ENCODE measurements around the gene ZMIZ1.

GRCh38 chr10:79264942-79265341 is 196.2 kb downstream of the ZMIZ1 start:
- TF ChIP-seq ZNF777 (tag by site-specific recombination; IDR thresholded peaks at IDR 0.05; ENCODE audit: borderline replicate concordance) = no peak
- TF ChIP-seq SALL2 (tag by site-specific recombination; IDR thresholded peaks at IDR 0.05; ENCODE audit: borderline replicate concordance) = no peak
- TF ChIP-seq, protein P1, sequence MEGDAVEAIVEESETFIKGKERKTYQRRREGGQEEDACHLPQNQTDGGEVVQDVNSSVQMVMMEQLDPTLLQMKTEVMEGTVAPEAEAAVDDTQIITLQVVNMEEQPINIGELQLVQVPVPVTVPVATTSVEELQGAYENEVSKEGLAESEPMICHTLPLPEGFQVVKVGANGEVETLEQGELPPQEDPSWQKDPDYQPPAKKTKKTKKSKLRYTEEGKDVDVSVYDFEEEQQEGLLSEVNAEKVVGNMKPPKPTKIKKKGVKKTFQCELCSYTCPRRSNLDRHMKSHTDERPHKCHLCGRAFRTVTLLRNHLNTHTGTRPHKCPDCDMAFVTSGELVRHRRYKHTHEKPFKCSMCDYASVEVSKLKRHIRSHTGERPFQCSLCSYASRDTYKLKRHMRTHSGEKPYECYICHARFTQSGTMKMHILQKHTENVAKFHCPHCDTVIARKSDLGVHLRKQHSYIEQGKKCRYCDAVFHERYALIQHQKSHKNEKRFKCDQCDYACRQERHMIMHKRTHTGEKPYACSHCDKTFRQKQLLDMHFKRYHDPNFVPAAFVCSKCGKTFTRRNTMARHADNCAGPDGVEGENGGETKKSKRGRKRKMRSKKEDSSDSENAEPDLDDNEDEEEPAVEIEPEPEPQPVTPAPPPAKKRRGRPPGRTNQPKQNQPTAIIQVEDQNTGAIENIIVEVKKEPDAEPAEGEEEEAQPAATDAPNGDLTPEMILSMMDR (tag by site-specific recombination; IDR thresholded peaks at IDR 0.05) = no peak
- TF ChIP-seq ZNF266 (tag by site-specific recombination; IDR thresholded peaks at IDR 0.05; ENCODE audit: low read depth) = no peak
- no peak for TF ChIP-seq ZNF768 (tag by site-specific recombination; IDR thresholded peaks at IDR 0.05)
- TF ChIP-seq GLIS1 (tag by site-specific recombination; IDR thresholded peaks at IDR 0.05) = no peak
- TF ChIP-seq, protein P2, sequence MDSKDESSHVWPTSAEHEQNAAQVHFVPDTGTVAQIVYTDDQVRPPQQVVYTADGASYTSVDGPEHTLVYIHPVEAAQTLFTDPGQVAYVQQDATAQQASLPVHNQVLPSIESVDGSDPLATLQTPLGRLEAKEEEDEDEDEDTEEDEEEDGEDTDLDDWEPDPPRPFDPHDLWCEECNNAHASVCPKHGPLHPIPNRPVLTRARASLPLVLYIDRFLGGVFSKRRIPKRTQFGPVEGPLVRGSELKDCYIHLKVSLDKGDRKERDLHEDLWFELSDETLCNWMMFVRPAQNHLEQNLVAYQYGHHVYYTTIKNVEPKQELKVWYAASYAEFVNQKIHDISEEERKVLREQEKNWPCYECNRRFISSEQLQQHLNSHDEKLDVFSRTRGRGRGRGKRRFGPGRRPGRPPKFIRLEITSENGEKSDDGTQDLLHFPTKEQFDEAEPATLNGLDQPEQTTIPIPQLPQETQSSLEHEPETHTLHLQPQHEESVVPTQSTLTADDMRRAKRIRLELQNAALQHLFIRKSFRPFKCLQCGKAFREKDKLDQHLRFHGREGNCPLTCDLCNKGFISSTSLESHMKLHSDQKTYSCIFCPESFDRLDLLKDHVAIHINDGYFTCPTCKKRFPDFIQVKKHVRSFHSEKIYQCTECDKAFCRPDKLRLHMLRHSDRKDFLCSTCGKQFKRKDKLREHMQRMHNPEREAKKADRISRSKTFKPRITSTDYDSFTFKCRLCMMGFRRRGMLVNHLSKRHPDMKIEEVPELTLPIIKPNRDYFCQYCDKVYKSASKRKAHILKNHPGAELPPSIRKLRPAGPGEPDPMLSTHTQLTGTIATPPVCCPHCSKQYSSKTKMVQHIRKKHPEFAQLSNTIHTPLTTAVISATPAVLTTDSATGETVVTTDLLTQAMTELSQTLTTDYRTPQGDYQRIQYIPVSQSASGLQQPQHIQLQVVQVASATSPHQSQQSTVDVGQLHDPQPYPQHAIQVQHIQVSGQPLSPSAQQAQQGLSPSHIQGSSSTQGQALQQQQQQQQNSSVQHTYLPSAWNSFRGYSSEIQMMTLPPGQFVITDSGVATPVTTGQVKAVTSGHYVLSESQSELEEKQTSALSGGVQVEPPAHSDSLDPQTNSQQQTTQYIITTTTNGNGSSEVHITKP (tag by site-specific recombination; IDR thresholded peaks at IDR 0.05) = no peak
- no peak for TF ChIP-seq ZNF416 (tag by site-specific recombination; IDR thresholded peaks at IDR 0.05)

Data from HEK293 (cell line).